ENCODE measurements around the gene CRKL.
"Not testable (repeated sequence)": the region's sequence is repeated elsewhere in the genome, so short reads cannot be mapped to it uniquely, and the experiment has no call there.

Gene CRKL

GRCh38 chr22:20930004-20930403 is 12.8 kb downstream of the CRKL start:
- no peak for TF ChIP-seq CTCF (IDR thresholded peaks at IDR 0.05; ENCODE audit: low read depth, low read length)
- TF ChIP-seq POLR2A (IDR thresholded peaks at IDR 0.05; ENCODE audit: extremely low read depth, insufficient read length): no peak
- TF ChIP-seq MYC (IDR thresholded peaks at IDR 0.05; ENCODE audit: low read depth, low read length): no peak
- TF ChIP-seq MAX (IDR thresholded peaks at IDR 0.05; ENCODE audit: low read depth, low read length): no peak
- DNase-seq (ENCODE audit: low read depth): no peak
- no peak overlapping the region for H3K4me3 ChIP-seq (ENCODE audit: low read depth, low read length)

- DNase-seq (ENCODE audit: low read depth); H3K4me3 ChIP-seq (ENCODE audit: low read depth, low read length): not testable (repeated sequence)
Measured at GRCh38 chr22:20930435-20930834, 13.2 kb downstream of the CRKL start.

GRCh38 chr22:20931126-20931654 is 14.0 kb downstream of the CRKL start:
- no peak overlapping the region for H3K4me3 ChIP-seq (ENCODE audit: low read depth, low read length)
- no peak for DNase-seq (ENCODE audit: low read depth)
- TF ChIP-seq MYC (IDR thresholded peaks at IDR 0.05; ENCODE audit: low read depth, low read length): no peak
- TF ChIP-seq CTCF (IDR thresholded peaks at IDR 0.05; ENCODE audit: low read depth, low read length): no peak
- no peak for TF ChIP-seq MAX (IDR thresholded peaks at IDR 0.05; ENCODE audit: low read depth, low read length)
- TF ChIP-seq POLR2A (IDR thresholded peaks at IDR 0.05; ENCODE audit: extremely low read depth, insufficient read length): no peak

GRCh38 chr22:20933910-20934309 is 16.7 kb downstream of the CRKL start:
- H3K4me3 ChIP-seq (ENCODE audit: low read depth, low read length): no peak overlapping the region
- no peak for DNase-seq (ENCODE audit: low read depth)
- TF ChIP-seq POLR2A (IDR thresholded peaks at IDR 0.05; ENCODE audit: extremely low read depth, insufficient read length) (no peak), CTCF (IDR thresholded peaks at IDR 0.05; ENCODE audit: low read depth, low read length) (no peak), MYC (IDR thresholded peaks at IDR 0.05; ENCODE audit: low read depth, low read length) (no peak), MAX (IDR thresholded peaks at IDR 0.05; ENCODE audit: low read depth, low read length) (no peak)

GRCh38 chr22:20935049-20935448 is 17.8 kb downstream of the CRKL start:
- not testable (repeated sequence) for DNase-seq (ENCODE audit: low read depth); H3K4me3 ChIP-seq (ENCODE audit: low read depth, low read length)

- H3K4me3 ChIP-seq (ENCODE audit: low read depth, low read length); DNase-seq (ENCODE audit: low read depth): not testable (repeated sequence)
Measured at GRCh38 chr22:20935780-20936539, 18.8 kb downstream of the CRKL start.

GRCh38 chr22:20937031-20937793 is 20.0 kb downstream of the CRKL start:
- H3K4me3 ChIP-seq (ENCODE audit: low read depth, low read length): no peak overlapping the region
- no peak for DNase-seq (ENCODE audit: low read depth)
- no peak for TF ChIP-seq MAX (IDR thresholded peaks at IDR 0.05; ENCODE audit: low read depth, low read length)
- TF ChIP-seq POLR2A (IDR thresholded peaks at IDR 0.05; ENCODE audit: extremely low read depth, insufficient read length): no peak
- no peak for TF ChIP-seq MYC (IDR thresholded peaks at IDR 0.05; ENCODE audit: low read depth, low read length)
- no peak for TF ChIP-seq CTCF (IDR thresholded peaks at IDR 0.05; ENCODE audit: low read depth, low read length)

Measured in NB4 (cell line).